Measurements from ENCODE around the gene ANKMY1. TPM values are rescaled to one million over a fixed set of nuclear protein-coding genes. Genes with fewer than 3 reads are reported as not detected.
A peak's percentile ranks its signal among the peaks of the same experiment; 100 is the strongest.

ANKMY1 gene
- total and polyA plus RNA-seq, 2 of the 13 experiments (the other 11 are each of a cell fraction or from before 2014, with no cell fraction given) = 11.7 to 18.8 TPM

- TF ChIP-seq TARDBP (CRISPR knock-in tag; IDR thresholded peaks at IDR 0.05) = no peak
- no peak for TF ChIP-seq ZNF660 (CRISPR knock-in tag; IDR thresholded peaks at IDR 0.05; ENCODE audit: borderline replicate concordance, low read depth)
- no peak for TF ChIP-seq POGZ (CRISPR knock-in tag; IDR thresholded peaks at IDR 0.05)
- TF ChIP-seq ZNF281 (CRISPR knock-in tag; IDR thresholded peaks at IDR 0.05; ENCODE audit: borderline replicate concordance) = no peak
- TF ChIP-seq ZNF282 (IDR thresholded peaks at IDR 0.05; ENCODE audit: partially characterized antibody) = no peak
- no peak for TF ChIP-seq RBM39 (IDR thresholded peaks at IDR 0.05; ENCODE audit: low read depth, low read length, poor library complexity, severe bottlenecking)
- no peak for TF ChIP-seq ATF7 (IDR thresholded peaks at IDR 0.05)
- peak; percentile 49; the same call in 1 of the 2 replicates for TF ChIP-seq ATF7 (CRISPR knock-in tag; IDR thresholded peaks at IDR 0.05)
- TF ChIP-seq ZNF574 (CRISPR knock-in tag; IDR thresholded peaks at IDR 0.05) = no peak
- TF ChIP-seq ZNF629 (CRISPR knock-in tag; conservative IDR thresholded peaks at IDR 0.05) = no peak
- no peak for TF ChIP-seq ZBTB7A (CRISPR knock-in tag; IDR thresholded peaks at IDR 0.05)
- TF ChIP-seq ZMYM4 (CRISPR knock-in tag; IDR thresholded peaks at IDR 0.05) = no peak
- no peak for TF ChIP-seq ZSCAN5A (CRISPR knock-in tag; IDR thresholded peaks at IDR 0.05; ENCODE audit: borderline replicate concordance)
- no peak for TF ChIP-seq FIP1L1 (IDR thresholded peaks at IDR 0.05; ENCODE audit: borderline replicate concordance, insufficient read depth, low read depth, low read length)
- no peak; the same call in 1 of the 2 replicates for TF ChIP-seq ZNF275 (CRISPR knock-in tag; IDR thresholded peaks at IDR 0.05; ENCODE audit: borderline replicate concordance)
- no peak for TF ChIP-seq POLR2AphosphoS2 (IDR thresholded peaks at IDR 0.05; ENCODE audit: low read depth, low read length)
- no peak for TF ChIP-seq STAG1 (CRISPR knock-in tag; IDR thresholded peaks at IDR 0.05)
- TF ChIP-seq CREBL2 (CRISPR knock-in tag; IDR thresholded peaks at IDR 0.05; ENCODE audit: borderline replicate concordance) = peak; percentile 22; the same call in 1 of the 2 replicates
- no peak for TF ChIP-seq MZF1 (CRISPR knock-in tag; IDR thresholded peaks at IDR 0.05; ENCODE audit: borderline replicate concordance)
Measured at GRCh38 chr2:240586919-240587800, 29.4 kb upstream of the ANKMY1 start (continued).

All from HepG2 (cell line).